ELF-1 (cell line): Measurements from ENCODE around the gene DLG3.
"Not testable (repeated sequence)": the region's sequence is repeated elsewhere in the genome, so short reads cannot be mapped to it uniquely, and the experiment has no call there.

Source experiments
- DNase-seq: peaks from one replicate; pipeline ENCODE4 v3.0.0-alpha.2; 2016; ENCODE audit warnings: low read depth, low spot score

Gene DLG3

DNA sequence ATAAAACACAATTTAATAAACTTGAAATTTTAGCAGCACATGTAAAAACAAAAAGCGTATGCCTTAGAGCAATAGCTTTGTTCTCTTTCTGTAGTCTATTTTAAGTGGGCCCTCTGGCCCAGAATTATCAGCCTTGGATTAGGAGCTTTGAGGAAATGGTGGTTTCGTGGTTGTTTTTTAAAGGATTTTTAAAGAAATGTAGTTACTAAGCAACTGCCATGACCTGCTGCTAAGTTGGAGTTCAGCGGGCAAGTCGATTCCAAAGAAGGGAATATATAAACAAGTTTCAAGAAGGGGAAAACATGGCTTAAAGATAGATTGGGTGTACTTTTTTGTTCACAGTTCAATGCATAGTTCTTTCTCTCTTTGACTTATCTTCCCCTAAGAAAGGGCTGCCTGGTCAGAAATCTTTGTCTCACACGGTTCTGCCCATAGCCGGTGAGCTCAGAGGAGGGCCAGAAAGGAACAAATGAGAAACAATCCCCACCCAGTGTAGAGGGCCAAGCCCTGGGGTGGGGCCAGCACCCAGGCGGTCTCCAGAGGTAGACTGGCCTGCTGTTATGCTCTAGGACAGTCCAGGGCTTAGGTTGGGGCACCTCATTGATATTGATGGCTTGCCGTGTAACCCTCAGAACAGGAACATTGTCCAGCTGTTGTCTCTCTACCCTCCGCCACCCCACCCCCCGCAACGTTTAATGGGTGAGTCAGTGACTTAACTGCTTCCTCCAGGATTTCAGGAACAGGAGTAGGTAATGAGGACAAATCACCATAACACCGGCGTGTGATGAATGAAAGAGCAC, 32.5 kb downstream of the DLG3 start:
- DNase-seq = peak; percentile 75

DNA sequence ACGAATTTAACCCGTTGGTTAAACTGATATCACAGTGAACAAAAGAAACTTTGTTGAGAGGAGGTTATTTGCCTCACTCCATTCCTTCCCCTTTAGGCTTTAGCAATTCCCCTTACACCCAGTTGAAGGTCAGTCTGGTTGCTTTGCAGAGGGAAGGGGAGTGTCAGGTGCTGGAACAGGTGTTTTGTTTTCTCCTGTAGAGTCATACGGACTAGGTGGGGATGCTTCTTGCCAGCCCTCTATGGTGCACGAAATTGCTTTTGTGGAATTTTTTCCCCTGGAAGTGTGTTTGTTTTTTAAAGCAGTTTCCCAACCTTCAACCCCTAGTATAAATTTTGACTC, 33.1 kb downstream of the DLG3 start:
- no peak for DNase-seq

DNA sequence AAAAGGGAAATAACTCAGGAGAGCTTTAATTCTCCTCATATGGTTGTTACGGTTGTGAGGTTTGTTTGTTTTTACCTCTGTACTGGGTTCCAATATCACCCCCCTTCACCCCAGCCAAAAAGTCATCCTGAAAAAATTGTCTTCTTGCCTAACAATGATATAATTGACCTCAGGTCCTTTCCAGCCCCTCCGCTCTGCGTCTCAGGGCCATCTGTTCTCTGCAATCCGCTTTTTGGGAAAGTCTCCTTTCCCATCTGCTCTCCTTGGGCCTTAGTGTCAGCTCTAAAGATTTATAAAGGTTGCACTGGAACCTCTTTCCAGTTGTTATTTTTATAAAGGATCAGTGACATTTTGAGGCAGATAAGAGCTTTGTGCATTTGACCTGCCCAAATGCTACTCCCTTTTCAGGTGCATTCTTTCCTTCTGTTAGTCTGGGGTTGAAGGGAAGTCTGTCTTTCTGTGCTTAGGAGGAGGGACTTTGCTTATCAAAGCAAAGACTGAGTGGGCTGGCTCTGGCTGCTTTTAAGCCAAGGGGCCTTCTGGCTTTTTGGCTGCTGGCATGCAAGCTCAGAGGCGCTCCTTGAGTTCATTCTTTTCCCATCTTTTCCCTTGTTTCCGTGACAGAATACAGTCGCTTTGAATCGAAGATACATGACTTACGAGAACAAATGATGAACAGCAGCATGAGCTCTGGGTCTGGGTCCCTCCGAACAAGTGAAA, 34.1 kb downstream of the DLG3 start:
- peak; percentile 59 for DNase-seq

DNA sequence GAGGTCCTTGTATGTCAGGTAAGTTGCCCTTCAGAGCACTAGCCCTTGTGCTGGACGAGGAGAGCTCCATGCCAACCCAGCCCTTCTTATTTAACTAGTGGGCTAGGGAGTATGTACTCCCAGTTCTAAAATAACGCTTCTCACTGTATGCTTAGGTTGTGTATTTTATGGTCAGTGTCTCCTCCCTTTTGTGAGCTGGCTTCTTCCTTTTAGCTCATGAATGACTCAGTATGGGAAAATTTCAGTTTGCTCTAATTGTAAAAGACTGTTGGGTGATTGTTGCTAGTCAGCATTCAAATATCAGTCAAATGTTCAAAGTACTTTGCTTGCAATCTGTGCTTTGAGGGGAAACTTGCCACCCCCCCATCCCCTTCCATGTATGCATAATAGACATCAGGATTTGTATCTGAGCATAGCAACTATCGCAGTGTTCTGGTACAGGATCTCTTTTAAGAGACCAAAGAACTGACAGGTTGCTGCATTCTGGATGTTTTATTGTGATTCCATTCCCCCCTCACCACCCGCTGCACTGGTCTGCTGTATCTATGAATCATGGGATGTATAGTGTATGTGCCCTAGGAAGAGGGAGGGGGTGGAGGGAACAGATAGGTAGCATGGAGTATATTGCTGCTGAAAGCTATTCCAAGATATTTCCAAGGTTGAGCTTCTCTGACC, 34.7 kb downstream of the DLG3 start:
- DNase-seq = no peak

DNA sequence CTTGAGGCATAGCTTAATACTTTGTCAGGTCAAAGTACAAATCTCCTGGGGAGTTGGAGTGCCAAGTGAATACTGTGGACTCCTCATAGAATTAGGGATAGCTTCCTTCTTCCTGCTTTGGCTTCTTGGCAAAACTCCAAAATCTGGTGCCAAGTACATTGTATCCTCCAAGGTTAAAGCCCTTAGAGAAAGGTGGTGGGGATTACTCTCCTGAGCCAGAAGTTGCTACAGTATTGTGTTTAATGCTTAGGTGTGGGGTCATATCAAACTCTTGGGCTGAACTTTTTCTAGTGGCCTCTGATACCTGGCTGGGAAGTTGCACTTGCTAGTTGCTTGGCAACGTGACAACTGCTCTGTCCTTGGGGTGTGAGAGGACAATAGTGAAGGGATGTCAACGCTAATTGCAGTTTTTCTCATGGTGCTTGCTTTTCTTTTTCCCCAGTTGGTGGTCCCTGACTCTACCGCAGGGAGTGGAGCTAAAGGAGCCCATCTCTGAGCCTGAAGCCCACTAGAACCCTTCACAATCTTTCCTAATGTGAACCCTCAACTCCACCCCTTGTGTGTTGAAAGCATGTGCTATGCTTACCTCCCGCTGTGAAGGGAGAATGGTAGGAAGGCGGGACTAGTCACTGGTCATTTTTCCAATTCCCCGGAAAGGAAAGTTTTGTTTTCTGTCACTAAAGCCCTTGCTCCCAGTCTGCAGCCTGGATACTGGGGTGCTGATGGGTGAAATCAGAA, 35.5 kb downstream of the DLG3 start:
- peak; percentile 39 for DNase-seq

DNA sequence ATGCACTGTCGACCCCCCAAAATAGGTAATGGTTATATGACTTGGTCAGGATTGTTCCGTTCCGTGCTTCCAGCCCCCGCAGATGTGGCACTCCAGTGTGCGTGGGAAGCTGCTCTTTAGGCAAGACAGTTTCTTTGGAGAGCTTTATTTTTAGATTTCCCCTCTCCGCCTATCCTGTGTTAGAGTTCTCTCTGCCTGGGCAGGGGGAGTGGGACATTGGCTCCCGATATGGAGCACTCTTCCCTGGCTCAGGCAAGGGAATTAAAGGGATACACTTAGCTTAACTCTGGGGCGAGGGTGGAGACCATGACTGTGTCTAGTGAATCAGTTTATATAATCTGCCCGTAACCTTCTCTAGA, 36.0 kb downstream of the DLG3 start:
- DNase-seq = no peak

DNA sequence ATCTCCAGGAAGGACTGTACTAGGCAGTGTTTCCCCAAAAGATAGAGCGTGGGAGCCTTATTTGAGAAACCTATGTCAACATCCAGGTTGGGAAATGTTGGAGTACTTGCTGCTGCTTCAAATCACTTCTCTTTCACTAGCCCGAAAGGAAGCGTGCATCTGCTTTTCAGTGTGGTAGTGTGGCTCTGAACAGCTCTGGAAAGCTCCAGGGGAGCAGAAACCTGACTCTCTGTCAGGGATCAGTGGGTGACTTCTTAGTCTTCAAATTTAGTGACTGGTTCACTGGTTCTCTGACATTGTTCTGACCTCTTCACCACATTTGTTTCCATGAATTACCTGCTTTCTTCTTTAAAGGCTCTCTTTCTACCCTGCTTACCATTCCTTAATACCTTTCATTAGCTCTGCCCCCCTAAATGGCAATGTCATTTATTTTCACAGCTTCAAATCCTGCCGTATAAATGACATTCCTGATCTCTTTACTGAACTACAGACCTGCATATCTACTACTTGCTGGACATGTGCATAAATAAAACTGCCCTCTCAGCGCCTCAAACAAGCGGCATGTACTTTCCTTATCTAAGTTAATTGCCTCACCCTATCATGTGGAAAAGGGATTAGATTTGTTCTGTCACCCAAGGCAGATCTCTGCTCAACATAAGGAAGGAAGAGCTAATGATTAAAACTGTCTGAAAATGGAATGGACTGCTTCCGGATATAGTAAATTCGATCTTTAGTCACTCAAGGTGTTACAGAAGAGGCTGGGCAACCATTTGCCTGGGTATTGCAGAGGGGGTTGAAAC, 37.0 kb downstream of the DLG3 start:
- no peak for DNase-seq

DNA sequence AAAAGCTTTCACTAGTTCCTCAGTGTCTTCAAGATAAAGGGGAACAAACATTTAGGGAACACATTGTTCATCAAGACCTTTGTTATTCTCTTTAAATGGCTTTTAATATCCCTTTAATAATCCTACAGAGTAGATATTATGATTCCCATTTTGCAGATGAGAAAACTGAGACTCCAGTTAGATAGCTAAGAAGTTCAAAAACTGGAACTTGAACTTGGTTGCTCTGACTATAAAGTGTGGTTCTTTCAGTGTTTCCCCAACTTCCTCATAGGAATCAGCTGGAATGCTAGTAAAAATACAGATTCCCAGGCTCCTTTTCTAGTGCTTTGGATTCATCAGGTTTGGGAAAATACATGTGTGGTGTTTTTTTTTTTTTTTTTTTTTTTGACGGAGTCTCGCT, 37.7 kb downstream of the DLG3 start:
- no peak for DNase-seq

DNA sequence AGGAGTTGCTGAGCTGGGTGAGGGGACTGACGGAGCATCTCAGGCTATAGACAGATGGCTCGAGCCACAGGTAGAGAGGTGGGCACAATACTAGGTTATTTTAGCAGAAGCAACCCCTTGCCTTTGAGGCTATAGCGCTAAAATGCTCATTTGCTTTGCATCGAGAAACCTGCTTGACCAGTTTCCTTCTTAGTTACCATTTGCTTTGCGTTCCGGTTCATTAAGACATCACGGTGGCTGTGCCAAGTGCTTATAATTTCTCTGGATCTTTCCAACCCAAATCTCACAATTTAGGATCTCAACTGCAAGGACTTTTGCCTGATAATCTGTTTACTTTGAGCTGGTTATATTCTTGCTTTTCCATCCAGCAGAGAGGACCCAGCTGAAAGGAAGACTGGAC, 40.8 kb downstream of the DLG3 start:
- no peak for DNase-seq

DNA sequence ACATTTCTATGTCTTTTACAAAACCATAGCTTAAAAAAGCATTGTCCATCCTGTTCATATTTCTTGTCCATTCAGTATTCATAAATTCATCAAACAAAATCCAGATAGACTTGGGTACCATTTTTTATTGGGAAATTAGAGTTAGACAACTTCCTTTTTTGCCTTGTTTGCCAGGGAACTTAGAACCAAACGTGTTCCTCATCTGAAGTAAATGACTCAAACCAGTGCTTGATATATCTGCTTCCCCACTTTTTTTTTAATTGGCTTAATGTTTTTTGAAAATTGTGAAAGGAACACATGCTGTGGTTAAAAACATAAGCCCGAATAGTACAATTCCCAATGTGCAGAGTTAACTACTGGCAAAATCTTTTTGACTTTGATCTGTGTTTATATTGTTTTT, 44.2 kb downstream of the DLG3 start:
- DNase-seq = no peak

DNA sequence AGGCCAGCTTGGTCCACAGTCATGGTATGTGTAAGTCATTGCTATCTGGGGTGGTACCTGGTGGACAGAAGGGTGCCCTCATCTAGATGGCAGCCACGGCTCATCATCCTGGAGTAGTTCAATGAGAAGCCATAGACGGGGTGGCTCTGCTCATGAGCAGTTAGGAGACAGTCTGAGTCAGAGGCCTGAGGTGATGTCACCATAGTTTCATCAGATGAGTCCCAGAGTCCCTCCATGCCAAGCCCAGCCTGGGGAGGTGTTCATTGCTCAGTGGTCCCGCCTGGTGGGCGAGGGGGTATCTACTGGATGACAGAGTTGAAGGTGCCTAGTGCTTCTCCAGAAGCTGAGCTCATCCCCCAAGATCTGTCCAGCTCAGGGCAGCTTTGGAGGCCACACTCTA, 49.8 kb downstream of the DLG3 start:
- no peak for DNase-seq

DNA sequence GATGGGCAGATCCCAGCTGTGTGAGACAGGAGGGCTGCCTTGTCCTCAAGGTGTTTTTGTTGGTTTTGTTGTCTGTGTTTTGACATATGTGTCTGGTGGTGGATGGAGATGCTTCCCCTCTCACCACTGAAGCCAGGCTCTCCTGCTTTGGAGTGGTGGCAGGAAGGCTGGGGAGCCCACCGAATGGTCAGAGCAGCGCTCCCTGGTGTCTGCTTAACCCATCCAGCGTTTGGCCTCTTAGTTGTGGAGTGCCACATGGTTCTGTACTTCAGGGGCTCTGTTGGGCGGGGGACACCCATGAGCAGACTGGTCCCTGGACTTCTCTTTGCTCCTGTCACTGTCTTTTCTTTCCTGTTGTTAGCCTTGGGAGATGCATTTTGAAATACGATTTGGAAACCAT, 51.9 kb downstream of the DLG3 start:
- no peak for DNase-seq

DNA sequence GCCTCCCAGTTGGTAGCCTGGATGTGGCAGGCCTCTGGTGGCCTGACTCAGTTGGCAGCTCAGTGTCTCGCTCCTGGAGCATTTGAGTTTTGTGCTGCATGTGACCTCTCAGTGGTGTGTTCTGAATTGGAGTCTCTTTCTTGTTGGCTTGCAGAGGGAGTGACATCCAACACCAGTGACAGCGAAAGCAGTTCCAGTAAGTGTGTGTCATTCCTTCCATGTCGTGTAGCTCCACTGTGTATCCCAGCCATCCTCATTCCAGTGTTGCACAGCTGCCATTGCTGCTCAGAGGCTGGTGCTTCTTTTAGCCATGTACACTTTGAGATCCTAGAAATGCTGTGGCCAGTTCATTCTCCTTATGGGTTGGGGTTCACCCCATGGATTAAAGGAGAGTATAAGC, 52.4 kb downstream of the DLG3 start:
- DNase-seq = no peak

DNA sequence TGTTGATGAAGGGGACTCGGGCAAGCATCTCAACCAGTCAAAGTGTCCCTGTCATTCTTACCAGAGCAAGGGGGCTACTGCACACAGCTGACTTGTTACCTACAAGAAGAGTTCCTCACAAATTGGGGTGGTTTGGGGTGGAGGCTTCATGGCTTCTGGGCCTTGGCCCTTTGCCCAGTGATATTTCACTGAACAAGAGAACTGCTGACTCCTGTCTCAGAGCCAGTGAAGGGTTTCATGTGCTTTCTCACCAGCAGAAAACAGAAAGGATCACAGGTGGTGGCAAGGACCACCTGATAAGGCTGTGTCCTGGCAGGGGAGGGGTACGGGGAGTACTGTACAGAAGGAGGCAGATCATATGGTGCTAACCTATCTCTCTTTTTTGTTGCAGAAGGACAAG, 53.5 kb downstream of the DLG3 start:
- DNase-seq = no peak

DNA sequence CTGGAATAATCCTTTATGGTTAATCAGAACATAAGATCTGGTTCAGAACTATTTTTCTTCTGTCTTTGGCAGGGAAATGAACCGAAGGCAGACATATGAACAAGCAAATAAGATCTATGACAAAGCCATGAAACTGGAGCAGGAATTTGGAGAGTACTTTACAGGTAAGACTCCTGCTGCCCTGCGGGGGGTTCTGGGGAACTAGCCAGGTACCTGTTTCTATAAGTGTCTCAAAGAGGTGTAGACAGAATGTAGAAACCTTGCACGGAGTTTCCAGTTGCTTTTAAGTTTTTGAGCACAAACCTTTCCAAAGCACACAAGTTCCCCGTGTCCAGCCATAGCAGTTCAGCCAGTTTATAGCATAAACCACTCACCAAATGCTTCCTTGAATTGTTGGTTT, 56.2 kb downstream of the DLG3 start:
- DNase-seq = no peak

DNA sequence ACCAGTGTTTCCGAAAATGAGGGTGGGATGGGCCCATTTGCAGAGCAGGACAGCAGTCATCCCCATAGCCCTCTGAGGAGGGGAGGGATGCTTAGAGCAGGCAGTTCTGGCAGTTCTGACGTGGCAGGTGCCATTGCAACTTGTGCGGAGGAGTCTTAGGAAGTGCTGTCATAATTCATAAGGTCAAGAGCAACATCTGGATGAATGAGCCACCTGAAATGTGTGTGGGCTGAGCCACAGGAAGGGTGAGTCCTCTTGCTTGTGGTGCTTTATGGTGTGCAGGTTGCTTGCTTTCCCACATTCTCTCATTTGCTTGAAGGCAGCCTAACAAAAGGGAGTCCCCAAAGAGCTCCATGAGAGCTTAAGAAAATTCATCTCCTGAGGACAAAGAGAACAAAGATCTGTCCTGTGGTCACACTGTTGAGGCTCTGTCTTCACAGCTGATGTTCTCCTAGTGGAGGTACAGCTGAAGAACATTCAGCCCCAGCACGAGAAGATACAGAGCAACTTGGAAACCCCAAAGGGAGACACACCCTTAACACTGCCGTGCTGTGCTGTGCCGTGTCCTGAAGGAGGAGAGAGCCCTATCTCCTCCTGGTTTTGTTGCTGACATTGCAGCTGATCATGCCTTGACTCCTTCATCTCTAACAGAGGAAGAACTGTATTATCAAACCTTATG, 60.3 kb downstream of the DLG3 start:
- no peak for DNase-seq

DNA sequence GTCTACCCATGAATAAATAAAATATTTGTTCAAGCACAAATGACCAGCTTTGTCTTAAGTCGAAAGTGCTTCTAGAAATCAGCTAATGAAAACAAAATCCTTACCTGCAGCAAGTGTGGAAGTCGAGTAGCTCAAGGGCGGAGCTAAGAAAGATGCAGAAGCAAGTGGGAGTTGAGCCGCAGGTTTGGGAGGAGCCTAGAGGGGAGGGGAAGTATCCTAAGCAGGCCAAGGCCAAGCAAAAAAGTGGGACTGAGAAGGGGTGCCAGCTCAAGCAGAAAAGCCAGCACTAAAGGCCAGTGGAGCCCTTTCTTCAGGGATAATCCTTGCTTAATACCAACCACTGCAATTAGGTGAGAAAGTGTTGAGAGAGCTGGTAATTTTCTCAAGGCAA, 60.8 kb downstream of the DLG3 start:
- no peak for DNase-seq

DNA sequence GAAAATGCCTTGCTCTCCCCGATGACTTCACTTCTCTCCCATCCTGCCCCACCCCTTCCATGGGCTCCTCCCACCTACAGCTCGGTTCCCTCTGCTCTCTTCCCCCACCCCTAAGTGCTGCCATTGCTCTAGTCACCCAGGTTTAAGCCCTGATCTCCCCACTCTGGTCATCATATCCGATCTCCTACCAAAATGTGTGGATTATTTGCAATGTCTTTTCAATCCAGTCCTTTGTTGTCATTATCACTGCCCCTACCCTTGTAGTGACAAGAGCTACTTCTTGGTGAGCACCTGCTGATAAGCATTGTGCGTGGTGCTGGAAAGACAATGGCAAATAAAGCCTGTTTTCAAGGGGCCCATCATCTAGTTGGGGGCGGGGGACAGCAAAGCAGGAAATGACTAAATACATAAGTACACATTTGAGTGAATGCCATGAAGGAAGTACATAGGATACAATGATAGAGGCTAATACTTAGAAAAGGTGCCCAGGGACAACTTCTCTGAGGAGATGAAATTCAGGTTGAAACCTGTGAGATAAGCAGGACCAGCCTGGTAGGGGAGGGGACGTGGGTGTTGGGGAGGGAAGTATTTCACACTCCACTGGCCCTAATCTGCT, 63.8 kb downstream of the DLG3 start:
- DNase-seq = peak; percentile 12

DNA sequence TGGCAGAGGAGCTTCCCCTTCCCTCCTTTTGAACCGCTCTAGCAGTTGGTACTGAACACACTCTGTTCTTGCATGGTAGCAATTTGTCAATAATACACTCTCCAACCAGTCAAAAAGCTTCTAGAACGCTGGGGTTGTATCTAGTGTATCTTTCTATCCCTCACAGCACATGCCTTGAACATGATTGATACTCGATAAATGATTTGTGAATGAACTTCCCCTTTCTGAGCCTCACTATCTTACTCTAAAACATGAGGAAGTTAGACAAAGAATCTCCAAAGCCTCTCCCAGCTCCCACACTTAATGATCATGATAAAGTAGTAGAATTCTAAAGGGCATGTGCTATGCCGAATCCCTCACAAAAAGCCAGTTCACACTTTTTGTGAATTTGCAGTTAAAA, 64.4 kb downstream of the DLG3 start:
- DNase-seq = no peak

DNA sequence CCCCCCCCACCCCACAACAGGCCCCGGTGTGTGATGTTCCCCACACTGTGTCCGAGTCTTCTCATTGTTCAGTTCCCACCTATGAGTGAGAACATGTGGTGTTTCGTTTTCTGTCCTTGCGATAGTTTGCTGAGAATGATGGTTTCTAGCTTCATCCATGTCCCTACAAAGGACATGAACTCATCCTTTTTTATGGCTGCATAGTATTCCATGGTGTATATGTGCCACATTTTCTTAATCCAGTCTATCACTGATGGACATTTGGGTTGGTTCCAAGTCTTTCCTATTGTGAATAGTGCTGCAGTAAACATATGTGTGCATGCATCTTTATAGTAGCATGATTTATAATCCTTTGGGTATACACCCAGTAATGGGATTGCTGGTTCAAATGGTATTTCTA, 70.6 kb downstream of the DLG3 start:
- not testable (repeated sequence) for DNase-seq
